Kidney (tissue), 14 donors: ENCODE measurements around the gene ADGRL2. TPM values are rescaled to one million over a fixed set of nuclear protein-coding genes. Genes with fewer than 3 reads are reported as not detected.

ENCODE experiments used
- DNase-seq, 5 donors: peaks; one replicate each; pipeline ENCODE4 v3.0.0-alpha.2; 2013 to 2020
- FAIRE-seq: peaks from 2 replicates; lab custom pipeline; 2012; peaks lifted over from hg19 to GRCh38; lab: Jason Lieb, UNC
- H3K27ac ChIP-seq, 2 donors: one replicate each; pipeline ENCODE4 v1.7.0; 2013; ENCODE audit warnings: low read depth in 2 of 2, low read length in 2 of 2, inconsistent platforms in 1 of 2
- H3K27me3 ChIP-seq: one replicate; pipeline ENCODE4 v1.7.1; 2013; ENCODE audit warnings: low read length, inconsistent platforms; ENCODE audit not compliant: control insufficient read depth, insufficient read depth
- H3K36me3 ChIP-seq, 3 donors: one replicate each; pipeline versions ENCODE4 v1.7.0 to v1.7.1; 2013; ENCODE audit warnings: low read length in 3 of 3, control low read depth in 1 of 3, inconsistent platforms in 1 of 3; ENCODE audit not compliant: insufficient read depth in 3 of 3, control insufficient read depth in 2 of 3
- H3K4me1 ChIP-seq, 3 donors: one replicate each; pipeline versions ENCODE4 v1.7.0 to v1.7.1; 2013; ENCODE audit warnings: low read length in 3 of 3, inconsistent platforms in 1 of 3, low read depth in 1 of 3; ENCODE audit not compliant: control insufficient read depth in 2 of 3, insufficient read depth in 2 of 3
- H3K4me3 ChIP-seq, 3 donors: one replicate each; pipeline versions ENCODE4 v1.7.0 to v1.8.1; 2013; ENCODE audit warnings: low read length in 3 of 3, control low read depth in 1 of 3, inconsistent platforms in 1 of 3
- H3K9ac ChIP-seq, 3 donors: one replicate each; pipeline versions ENCODE4 v1.7.0 to v1.7.1; 2013; ENCODE audit warnings: low read length in 3 of 3, control low read depth in 1 of 3, inconsistent platforms in 1 of 3
- H3K9me3 ChIP-seq, 3 donors: one replicate each; pipeline versions ENCODE4 v1.7.0 to v1.7.1; 2013; ENCODE audit warnings: low read length in 3 of 3, control low read depth in 1 of 3, inconsistent platforms in 1 of 3; ENCODE audit not compliant: control insufficient read depth in 2 of 3, insufficient read depth in 1 of 3
- CTCF ChIP-seq: IDR thresholded peaks from 3 replicates; pipeline ENCODE4 v1.5.1; 2012; ENCODE audit warnings: mild to moderate bottlenecking, moderate library complexity, borderline replicate concordance; ENCODE audit not compliant: insufficient read depth; ENCODE audit errors: extremely low read depth
- intact Hi-C: fragments of 100-400 bp; cut with DNase I; formaldehyde crosslinking; loops from one replicate; pipeline ENCODE4 v1.11.1; 2022
- polyA plus RNA-seq: library from polyadenylated mRNA; stranded (reverse); fragments of 350-450 nt; fragmentation: Illumina TruSeq; extraction: RNeasy Lipid Tissue Mini Kit (QIAGEN cat#74804); gene quantifications from one replicate; pipeline ENCODE4 v1.2.3, GENCODE V29; 2014; ENCODE audit warnings: low read depth, low replicate concordance; ENCODE audit not compliant: insufficient read depth
- total RNA-seq: library from RNA; stranded (reverse); fragmentation: NEBNext Ultra II Directional; extraction: Animal tissue kit (Norgen Biotek cat#: 25700); gene quantifications from one replicate; pipeline ENCODE4 v1.2.1, GENCODE V29; 2021
- donor health status: control.
- donor health status: control.
- donor health status: control.
- donor health status: control.
- donor health status: control.
- donor health status: DM: yes; HTN: yes; CAD: no.
- donor health status: Normal renal cell carcinoma (clear cell type).

Gene ADGRL2
- total and polyA plus RNA-seq, 2 donors from 2014 or later = 27.2 to 71.2 TPM

DNA sequence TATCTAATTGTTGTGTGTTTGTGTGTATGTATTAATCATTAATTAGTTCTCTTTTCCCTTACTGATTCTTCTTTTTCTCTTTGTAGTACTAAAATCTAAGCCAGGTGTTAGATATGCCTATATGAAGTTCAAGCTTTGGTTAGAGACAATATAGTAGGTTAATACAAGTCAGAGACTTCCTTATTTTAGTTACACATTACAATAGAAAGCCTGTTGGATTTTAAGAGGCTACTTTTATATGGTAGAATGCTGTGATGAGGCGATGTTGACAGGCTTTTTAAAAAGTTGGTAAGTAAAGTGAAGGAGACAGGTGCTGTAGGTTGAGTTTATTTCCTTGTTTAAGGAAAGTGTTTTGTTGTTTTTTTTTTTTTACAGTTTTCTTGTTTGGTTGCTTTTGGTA is 45.9 kb downstream of the ADGRL2 start:
- H3K4me1 ChIP-seq = no peaks in the 10 kb centered on the region

DNA sequence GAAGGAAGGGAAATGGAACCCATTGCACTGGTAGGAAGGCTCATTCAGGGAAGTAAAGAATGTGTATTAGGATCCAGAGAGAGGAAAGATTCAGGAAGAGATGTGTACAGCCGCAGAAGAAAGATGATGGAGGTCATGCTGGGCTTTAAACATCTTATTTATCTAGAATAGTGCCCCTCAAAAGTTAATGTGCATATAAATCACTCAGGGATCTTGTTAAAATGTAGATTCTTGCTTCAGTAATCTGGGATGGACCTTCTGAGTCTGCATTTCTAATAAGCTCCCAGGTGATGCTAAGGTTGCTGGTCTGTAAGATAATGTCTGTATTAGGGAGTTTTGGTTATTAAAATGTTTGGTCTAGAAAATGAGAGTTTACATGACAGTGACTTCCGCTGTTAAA is 46.3 kb downstream of the ADGRL2 start:
- no peaks in the 10 kb centered on the region for H3K27me3 ChIP-seq
- FAIRE-seq (no peak), DNase-seq (no peak)
- intact Hi-C loops = no loop called here
- TF ChIP-seq CTCF = no peak
- H3K4me3 ChIP-seq = no peak overlapping the region
- no peaks in the 10 kb centered on the region for H3K36me3 ChIP-seq
- no peaks in the 10 kb centered on the region for H3K9me3 ChIP-seq
- H3K9ac ChIP-seq = no peak overlapping the region
- H3K4me1 ChIP-seq = no peaks in the 10 kb centered on the region
- H3K27ac ChIP-seq = no peak overlapping the region

More for the DNA sequence above, 45.9 kb downstream of the ADGRL2 start:
- Histone ChIP-seq H3K9ac (no peak overlapping the region), H3K27me3 (no peaks in the 10 kb centered on the region), H3K4me3 (no peak overlapping the region), H3K27ac (no peak overlapping the region), H3K9me3 (no peaks in the 10 kb centered on the region), H3K36me3 (no peaks in the 10 kb centered on the region)
- DNase-seq = no peak
- intact Hi-C loops = no loop called here
- FAIRE-seq = no peak
- no peak for TF ChIP-seq CTCF

GRCh38 chr1:81848880-81849682 is 48.3 kb downstream of the ADGRL2 start:
- H3K4me1 ChIP-seq = no peaks in the 10 kb centered on the region
- intact Hi-C loops = no loop called here
- no peaks in the 10 kb centered on the region for H3K9me3 ChIP-seq
- no peak for TF ChIP-seq CTCF
- H3K27ac ChIP-seq = no peak overlapping the region
- no peak overlapping the region for H3K9ac ChIP-seq
- H3K4me3 ChIP-seq = no peak overlapping the region
- H3K27me3 ChIP-seq = no peaks in the 10 kb centered on the region
- DNase-seq (no peak), FAIRE-seq (no peak)
- H3K36me3 ChIP-seq = no peaks in the 10 kb centered on the region
